IPS-NIHi11 (cell line): ENCODE measurements around the gene CCDC85C.
A peak's percentile ranks its signal among the peaks of the same experiment; 100 is the strongest.

ENCODE experiments used
- DNase-seq: peaks from one replicate; pipeline ENCODE4 v3.0.0; 2012; ENCODE audit warnings: mixed read lengths, low spot score

The CCDC85C gene

DNA sequence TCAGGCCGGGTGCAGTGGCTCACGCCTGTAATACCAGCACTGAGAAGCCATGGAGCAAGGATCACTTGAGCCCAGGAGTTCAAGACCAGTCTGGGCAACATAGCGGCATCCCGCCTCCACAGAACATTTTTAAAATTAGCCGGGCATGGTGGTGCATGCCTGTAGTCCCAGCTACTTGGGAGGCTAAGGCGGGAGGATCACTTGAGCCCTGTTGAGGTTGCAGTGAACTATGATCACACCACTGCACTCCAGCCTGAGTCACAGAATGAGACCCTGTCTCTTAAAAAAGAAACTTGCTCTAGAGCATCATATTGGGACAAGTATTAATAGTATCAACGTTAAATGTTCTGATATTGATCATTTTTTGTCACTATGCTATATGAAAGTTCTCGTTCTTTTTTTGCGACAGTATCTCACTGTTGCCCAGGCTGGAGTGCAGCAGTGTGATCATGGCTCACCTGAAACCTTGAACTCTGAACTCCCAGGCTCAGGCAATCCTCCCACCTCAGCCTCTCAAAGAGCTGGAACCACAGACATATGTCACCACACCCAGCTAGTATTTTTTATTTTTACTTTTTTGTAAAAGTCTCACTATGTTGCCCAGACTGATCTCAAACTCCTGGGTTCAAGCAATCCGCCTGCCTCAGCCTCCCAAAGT, 47.7 kb downstream of the CCDC85C start:
- no peak for DNase-seq

DNA sequence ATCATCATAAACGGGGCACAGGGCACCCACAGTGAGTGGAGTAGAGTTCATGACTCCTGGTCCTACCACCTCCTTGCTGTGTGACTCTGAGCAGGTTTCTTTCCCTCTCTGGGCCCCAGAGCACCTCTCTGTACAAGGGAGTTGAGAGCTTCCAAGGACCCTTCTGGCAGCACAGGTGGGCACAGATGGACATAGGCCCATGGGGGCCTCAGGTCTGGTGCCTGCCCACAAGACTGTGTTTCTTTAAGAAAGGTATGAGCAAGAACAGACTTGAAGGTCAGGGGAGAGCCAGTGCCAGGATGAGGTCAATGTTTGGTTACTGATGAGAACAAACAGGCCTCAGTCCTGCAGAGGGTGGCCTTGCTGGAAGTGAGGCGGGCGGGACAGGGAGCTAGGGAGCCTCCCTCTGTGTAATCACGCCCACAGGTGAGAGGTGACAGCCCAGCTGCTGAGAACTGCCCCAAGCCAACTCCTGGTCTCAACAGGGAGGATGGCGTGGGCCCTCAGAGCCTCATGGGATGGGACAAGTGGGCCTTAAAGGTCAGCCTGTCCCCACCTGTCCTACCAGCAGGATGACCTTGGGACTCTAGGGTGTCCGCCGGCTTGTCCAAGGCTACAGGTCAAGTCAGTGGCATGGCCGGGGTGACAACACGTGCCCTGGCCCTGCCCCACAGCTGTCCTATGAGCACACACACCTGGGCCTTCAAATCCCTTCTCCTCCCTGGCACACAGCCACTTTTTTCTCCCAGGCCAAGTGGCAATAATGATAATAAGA, 49.1 kb downstream of the CCDC85C start:
- no peak for DNase-seq

DNA sequence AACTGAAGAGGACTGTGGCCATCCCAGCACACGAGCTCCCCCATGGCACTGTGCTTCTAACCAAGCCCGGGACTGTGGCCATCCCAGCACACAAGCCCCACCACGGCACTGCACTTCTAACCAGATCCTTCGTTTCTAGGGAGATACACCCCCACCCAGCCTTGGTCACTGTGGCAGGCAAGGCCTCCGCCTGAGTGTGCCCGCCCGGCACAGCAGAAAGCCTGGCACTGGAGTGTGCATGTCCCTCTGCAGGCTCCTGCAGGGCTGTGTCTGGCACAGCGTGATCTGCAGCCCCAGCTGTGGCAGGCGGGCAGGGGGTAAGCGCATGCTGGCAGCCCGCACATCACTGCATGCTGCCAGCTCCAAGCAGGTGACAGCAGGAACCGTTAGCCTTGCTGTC, 49.8 kb downstream of the CCDC85C start:
- no peak for DNase-seq

DNA sequence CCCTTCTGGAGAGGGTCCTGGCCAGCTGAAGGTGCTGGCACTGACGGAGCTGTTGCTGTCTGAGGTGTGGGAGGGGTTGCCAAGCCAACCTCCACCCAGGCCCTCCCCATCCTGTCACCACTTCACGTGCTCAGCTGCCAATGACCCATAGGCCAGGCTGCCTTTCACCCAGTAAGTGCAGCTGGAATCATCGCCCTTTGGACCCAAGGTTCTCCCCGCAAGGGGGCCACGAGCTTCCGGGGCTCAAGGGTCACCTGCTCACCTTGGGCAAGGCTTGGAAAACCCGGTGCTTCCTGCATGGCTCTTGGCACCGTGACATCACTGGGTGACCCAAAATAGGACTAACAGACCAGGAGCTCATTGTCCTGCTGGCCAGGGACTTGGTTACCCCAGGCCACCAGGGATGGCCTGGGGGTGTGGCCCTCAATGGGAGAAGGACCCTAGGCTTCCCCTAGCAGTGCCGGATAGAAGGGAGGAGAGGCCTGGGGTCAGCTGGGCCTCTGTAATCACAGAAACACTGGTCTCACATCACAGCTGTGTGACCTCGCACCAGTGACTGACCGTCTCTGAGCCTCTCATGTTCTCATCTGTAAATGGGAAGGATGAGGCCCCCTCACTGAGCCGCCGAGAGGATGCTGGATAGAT, 51.3 kb downstream of the CCDC85C start:
- no peak for DNase-seq

DNA sequence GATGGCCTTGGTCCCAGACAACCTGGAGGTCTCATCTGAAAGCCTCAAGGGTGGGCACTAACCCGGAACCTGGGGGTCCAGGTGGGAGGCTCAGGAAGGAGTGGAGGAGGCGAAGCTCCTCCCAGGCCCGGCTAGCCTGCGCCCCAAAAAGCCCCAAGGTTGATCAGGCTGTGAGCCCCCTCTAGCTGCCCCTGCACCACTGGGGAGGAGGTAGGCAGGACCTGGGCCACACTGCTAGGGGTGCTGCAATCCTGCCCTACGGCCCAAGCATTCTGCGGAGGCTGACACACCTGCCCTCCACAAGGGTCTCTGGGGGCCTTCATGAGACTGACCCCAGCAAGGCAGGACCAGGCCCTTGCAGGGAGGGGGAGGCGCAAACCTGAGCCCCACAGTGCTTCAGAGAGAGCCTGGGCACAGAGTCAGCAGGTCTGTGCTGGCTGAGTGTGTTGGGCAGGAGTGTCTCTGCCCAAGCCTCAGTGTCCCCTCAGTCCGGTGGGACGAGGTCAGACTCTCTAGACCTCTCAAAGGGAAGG, 51.9 kb downstream of the CCDC85C start:
- no peak for DNase-seq

DNA sequence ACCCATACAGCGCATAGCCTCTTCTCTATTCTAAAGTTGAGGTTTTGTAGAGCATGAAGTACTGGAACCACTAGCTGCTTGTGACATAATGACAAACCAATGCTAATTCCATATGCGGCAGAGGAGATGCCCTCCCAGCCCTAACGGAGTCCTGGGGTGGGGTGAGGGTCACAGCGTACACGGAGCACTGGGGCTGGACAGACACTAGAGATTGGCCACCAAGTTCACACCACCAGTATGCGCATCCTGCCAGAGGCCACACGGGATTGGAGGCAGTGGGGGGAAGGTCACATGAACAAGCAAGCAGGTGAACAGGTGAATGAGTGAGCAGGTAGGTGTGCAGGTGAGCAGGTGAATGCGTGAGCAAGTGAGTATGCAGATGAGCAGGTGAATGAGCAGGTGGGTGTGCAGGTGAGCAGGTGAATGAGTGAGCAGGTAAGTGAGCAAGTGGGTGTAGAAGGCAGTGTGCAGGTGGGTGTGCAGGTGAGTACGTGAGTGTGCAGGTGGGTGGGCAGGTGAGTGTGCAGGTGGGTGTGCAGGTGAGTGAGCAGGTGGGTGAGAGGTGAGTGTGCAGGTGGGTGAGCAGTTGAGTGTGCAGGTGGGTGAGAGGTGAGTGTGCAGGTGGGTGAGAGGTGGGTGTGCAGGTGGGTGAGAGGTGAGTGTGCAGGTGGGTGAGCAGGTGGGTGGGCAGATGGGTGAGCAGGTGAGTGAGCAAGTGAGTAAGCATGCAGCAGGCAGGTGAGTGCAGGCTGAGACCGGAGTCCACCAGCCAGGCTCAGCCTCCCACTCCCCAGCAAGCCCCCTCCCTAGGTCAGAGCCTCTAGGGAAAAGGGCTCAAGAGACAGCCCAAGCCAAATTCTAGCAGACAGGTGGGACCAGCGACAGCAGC, 52.7 kb downstream of the CCDC85C start:
- DNase-seq: no peak

DNA sequence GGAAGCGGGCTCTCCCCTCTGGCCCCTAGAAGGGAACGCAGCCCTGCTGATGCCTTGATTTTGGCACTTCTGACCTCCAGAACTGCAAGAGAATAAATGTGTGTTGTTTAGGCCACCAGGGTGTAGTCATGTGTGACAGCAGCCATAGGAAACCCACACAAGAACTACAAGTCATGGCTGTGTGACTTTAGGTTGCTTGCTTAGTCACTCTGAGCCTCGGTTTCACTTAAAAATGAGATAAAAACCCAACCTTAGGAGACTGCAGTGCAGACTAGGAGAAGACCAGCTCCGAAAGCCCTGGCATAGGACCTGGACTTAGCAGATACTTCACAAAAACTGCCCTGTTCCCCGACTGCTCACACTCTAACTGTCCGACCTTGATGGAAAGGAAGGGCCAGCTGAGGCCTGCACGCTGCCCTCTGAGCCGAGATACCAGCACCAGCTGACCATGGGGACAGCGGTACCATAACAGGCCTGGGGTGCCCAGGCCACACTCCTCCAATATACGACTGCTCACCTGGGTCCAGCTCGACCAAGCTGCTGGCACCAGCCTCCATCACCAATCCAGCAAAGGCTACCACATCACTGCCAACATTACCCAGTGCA, 53.5 kb downstream of the CCDC85C start:
- DNase-seq: no peak

DNA sequence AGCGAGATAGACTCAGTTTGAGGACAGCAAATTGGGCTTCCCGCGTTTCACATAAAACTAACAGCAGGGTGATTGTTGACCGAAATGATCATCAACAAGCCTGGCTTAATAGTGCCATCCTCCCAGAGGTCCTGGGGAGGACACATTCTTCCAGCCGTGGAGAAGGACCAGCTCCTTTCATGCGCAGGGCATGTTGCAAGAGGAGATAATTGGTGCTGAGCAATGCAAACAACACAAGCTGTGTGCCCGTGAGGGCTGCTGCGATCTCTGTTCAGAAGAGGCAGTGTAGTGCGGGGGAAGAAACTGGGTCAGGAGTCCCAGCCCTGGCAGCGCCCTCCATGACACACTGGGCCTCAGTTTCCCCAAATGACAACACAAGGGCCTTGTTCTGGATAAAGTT, 54.3 kb downstream of the CCDC85C start:
- no peak for DNase-seq

DNA sequence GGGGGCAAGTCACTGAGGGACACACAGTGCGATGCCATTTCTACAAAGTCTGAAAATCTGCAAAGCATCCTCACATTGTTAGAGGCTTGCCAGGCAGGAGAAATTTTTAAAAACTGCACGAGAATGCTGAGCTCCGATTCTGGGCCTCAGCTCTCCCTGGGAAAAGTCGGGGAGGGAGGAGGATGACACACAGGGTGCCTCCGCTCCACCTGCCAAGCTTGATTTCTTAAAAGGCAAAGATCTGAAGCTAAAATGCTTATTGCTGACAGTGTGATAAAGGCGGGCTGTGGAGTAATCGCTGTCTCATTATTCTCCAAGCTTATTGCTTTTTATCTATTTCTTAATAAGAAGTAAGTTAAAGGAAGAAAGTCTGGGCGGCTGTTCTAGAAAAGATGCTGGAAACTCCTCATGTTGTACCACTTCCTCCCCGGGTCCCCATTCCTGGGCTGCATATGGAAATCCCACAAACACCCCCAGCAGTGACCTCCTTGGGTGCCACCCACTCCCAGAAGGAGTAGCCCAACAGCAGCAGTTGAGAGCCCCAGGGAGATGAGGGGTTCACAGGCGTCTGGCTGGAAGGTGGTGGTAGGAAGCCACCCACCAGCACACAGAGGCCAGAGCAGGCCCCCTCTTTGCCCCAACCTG, 55.0 kb downstream of the CCDC85C start:
- no peak for DNase-seq

DNA sequence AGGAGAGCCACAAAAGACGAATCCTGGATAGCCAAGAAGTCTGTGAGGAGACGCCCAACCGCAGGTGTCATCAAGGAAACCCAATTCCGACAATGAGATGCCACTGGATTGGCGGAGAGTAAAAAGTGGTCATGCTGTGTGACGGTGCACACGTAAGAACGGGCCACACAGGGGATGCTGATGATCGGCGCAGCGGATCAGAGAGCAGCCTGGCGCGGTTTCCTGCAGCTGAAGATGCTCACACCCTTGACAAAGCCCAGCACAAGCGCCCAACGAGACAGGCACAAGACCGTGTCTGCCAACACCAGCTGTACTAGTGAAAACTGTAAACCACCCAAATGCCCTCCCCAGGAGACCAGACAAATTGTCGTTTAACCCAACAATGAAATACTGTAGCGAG, 55.8 kb downstream of the CCDC85C start:
- DNase-seq: no peak

DNA sequence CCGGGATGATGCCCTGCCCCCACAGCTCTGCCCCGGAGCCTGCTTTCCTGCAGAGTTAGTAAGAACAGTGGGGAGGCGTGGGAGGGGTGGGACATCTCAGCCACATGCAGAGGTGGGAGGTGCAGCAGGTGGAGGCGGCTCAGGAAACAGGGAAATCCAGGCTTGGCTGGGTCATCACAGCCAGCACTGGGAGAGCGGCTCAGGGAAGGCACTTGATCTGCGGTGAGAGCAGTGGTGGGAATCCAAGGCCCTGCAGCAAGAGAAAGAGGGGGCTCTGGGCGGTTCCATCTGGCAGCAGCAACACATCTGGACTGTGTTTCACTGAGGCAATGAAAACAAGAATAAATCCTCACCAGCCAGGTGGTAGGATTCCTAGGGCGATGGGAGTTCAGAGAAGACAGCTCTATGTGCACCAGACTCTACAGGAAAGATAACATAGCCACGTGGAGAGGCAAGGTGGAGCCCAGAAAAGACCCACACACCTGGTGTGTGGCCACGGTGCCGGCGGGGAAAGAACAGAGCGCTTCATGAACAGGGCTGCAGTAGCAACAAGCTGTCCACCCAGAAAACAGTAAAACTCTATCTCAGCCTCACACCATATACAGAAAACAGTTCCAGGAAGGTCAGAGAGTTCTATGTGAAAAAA, 57.6 kb downstream of the CCDC85C start:
- peak; percentile 68 for DNase-seq

DNA sequence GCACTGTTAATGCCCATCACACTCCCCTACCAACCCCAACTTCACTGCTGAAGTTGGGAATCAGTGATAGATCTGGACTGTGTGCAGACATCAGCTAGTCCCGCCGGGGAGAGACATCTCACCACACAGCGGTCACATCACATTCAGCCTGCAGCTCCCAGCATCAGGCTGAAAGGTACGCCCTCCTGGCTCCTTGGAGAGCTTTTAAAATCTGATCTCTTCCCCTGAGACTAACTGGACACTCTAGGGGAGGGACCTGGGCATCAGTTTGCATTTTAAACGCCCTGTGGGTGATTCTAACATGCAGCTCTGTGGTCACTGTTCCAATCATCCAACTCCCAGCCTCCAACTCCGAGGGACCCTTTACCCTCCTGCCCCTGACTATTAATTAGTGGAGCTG, 58.4 kb downstream of the CCDC85C start:
- no peak for DNase-seq

DNA sequence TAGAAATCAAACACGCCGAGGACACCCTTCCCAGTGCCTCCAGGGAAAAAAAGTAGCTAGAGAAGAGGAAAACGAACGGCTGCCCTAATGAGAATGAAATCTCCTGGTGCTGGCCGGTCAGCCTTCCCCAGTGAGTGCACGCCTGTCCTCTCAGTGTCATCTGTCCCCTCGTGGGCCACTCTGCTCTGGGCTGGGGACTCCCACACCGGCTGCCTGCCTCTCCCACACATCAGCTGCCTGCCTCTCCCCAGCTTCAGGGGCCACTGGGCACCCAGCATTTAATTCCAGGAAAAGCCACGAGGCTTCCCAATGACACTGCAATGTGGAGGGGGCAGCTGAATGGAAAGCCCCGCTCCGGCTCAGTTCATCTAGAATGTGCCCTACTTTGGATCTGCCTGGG, 59.0 kb downstream of the CCDC85C start:
- DNase-seq: no peak

DNA sequence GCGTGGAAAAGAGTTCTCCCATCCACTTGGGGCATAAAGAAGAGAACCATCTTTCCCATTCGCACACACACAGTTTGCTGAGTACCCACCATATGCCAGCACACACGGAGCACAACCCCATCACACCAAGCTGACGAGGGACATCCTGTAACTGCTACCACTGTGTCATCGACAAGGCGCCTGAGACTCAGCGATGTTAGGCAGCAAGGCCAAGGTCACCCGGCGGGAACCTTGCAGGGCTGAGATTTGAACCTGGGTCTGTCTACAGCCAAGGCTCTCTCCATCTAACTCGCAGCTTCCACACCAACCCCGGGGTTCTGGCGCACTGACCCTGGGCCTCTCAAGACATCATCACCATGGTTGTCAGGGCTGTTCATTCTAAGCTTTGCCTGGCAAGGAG, 60.0 kb downstream of the CCDC85C start:
- no peak for DNase-seq

DNA sequence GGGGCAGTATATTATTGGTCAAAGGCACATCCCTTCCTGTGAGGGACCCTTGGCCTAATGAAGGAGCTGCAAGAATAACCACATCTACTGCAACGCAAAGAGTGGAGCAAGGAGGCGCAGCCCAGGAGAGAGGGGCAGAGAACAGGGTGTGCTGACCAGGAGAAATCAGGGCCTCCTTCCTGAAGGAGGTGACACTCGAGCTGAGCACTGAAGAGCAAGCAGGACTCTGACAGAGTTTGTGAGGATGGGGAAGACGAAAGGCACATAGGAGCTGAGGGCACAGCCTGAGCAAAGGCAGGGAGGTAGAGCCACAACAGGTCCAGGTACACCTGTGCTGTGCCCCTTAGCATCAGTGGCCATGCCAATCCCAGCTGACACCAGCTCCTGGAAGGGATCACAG, 60.6 kb downstream of the CCDC85C start:
- DNase-seq: no peak

DNA sequence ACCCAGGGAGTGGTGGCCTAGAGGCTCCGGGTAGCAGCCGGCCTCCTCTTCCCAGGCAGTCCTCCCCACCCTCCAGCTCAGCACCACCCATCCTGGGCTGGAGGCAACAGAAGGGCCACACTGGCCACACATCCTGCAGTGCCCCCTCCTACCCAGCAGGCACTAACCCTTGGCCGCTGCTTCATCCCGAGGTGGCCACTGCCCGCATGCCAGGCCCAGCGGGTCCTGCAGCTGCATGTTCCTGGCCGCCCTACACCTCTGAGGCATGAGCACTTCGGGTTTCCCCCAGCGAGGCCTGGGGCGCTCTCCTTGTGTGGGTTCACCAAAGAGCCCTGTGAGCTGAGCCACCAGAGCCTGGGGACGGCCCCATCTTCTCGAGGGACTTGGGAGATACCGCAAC, 61.4 kb downstream of the CCDC85C start:
- DNase-seq: no peak

DNA sequence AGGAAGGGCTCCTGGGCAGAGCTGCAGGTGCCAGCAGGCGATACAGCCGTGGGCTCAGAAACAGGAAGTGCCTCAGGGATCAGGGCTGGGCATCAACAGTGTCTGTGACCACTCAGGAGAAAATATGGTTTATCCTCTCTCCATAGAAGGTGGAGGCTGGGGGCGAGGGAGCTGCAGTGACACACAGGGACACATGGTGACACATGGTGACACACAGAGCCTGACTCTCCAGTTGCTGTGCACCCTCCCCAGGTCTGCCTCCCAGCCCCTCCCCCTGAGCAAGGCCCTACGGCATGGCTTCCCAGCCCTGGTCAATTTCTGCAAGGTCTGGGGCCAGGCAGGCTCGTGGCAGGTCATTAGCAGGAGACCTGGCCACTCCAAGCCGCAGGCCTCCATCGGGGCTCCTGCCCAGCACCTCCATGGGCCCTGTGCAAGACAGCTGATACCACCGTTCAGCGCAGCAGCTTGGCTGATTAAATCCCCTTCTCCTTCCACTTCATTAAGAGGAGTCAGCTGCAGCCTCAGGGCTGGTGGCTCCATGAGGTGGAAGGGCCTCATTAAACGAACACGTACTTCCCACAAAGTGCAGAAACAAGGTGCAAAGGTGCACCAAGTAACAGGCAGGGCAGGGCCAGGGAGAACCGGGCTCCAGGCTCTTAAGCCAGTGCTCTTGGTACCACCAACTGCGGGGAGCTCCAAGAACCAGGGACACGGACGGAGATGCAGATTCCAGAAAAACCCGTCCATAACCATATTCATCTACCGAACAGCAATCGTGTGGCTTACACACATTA, 62.1 kb downstream of the CCDC85C start:
- DNase-seq: no peak

DNA sequence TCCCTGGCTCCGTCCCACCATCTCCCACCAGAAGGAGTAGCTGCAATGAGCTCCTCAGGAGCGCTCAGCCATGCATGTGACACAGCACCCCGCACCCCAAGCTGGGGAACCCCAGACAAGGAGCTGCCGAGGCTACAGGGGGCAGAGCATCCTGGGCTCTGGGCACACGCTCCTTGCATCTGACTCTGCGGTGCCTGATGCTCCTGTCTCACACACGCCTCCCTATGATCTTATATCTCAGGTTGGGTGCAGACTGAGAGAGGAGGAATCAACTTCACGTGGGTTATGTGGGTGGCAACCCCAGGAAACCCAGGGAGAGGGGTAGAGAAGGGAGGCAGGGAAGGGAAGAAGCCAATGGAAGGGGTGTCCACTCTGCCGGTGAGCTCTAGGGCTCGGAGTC, 62.8 kb downstream of the CCDC85C start:
- DNase-seq: no peak

DNA sequence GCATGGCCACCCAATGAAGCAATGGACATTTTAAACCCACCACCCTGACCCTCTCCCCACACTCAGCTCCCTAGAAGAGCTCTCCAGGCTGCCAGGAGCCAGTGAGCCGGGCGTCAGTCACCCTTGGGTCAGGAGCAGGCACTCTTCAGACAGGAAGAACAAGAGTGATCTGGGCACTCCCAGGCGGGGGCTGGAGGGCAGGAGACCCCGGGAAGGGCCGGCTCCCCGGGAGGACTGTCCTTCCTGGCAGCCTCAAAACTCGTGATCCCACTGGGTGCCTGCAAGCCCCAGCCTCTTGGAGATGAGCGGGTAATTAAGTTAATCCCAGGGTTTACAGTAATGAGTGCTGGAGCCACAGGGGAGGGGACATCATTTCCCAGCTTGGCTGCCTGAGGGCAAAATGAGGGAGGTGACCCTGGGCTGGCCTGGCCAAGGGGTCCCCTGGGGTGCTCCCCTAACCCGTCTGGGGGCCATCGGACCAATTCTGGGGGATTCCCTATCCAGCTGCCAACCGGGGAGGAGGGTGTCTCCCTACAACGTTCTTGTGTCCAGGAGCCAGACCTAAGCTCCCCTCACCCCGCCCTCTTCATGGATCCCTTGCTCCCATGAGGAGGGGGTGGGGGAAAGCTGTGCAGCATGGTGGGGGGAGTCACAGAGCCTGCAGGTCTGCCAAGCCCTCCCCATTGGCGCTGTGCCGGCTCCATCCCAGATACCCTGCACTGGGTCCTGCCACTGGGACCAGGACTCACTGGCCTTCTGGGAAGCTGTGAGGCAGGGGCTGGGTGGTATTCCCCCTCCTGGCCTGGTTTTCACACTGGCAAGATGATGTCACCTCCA, 63.6 kb downstream of the CCDC85C start:
- DNase-seq: no peak
